Body of pancreas (tissue), 4 donors: ENCODE results near the gene EPHA4.

Experiments
- POLR2A ChIP-seq, 3 donors: fragments of 450-650 bp; IDR thresholded peaks; one replicate each; pipeline ENCODE4 v1.6.1; 2016; ENCODE audit warnings: antibody characterized with exemption in 3 of 3, mild to moderate bottlenecking in 2 of 3
- TF ChIP-seq, protein P1 (sequence below), 7 experiments: fragments of 450-650 bp in 4 of 7; fragments of 200-600 bp in 3 of 7; sonication (generic) in 3 of 7; IDR thresholded peaks; one replicate each; pipeline ENCODE4 v1.5.1; 2016 to 2019; ENCODE audit warnings: antibody characterized with exemption in 7 of 7

DNA sequence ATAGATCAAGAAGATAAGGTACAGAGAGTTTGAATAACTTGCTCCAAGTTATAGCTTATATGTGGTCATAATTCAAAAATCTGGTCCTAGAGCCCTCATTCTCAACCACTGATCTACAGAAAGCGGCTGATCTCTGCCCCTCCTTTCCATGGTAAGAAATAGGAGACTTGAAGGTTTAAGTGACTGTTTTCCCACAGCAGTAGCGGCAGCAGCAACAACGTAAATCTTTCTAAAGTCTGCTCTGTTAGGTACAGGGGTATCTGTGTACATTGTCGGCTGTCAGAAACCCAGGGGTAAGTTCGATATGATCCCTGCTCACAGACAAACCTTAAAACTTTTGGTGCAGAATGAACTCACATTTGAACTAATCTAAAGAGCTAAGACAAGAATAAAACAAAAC, 105.4 kb downstream of the EPHA4 start:
- TF ChIP-seq, protein P1, sequence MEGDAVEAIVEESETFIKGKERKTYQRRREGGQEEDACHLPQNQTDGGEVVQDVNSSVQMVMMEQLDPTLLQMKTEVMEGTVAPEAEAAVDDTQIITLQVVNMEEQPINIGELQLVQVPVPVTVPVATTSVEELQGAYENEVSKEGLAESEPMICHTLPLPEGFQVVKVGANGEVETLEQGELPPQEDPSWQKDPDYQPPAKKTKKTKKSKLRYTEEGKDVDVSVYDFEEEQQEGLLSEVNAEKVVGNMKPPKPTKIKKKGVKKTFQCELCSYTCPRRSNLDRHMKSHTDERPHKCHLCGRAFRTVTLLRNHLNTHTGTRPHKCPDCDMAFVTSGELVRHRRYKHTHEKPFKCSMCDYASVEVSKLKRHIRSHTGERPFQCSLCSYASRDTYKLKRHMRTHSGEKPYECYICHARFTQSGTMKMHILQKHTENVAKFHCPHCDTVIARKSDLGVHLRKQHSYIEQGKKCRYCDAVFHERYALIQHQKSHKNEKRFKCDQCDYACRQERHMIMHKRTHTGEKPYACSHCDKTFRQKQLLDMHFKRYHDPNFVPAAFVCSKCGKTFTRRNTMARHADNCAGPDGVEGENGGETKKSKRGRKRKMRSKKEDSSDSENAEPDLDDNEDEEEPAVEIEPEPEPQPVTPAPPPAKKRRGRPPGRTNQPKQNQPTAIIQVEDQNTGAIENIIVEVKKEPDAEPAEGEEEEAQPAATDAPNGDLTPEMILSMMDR (IDR thresholded peaks at IDR 0.05): no peak
- TF ChIP-seq POLR2A (IDR thresholded peaks at IDR 0.05): no peak
